ENCODE data around the gene CCDC141.

CCDC141 gene

GRCh38 chr2:178910005-178910404 is 139.9 kb downstream of the CCDC141 start:
- DNase-seq (ENCODE audit: extremely low read depth, low read depth), result no peak
- no peak for TF ChIP-seq CTCF (IDR thresholded peaks at IDR 0.05; ENCODE audit: low read depth, low read length)

- TF ChIP-seq CTCF (IDR thresholded peaks at IDR 0.05; ENCODE audit: low read depth, low read length), result no peak
- DNase-seq (ENCODE audit: extremely low read depth, low read depth), result no peak
Observed at GRCh38 chr2:178909507-178909906, 140.4 kb downstream of the CCDC141 start.

- no peak for TF ChIP-seq CTCF (IDR thresholded peaks at IDR 0.05; ENCODE audit: low read depth, low read length)
- DNase-seq (ENCODE audit: extremely low read depth, low read depth), result no peak
Observed at GRCh38 chr2:178908810-178909209, 141.1 kb downstream of the CCDC141 start.

- no peak for TF ChIP-seq CTCF (IDR thresholded peaks at IDR 0.05; ENCODE audit: low read depth, low read length)
- DNase-seq (ENCODE audit: extremely low read depth, low read depth), result no peak
Observed at GRCh38 chr2:178905261-178905660, 144.7 kb downstream of the CCDC141 start.

GRCh38 chr2:178899656-178900055 is 150.3 kb downstream of the CCDC141 start:
- TF ChIP-seq CTCF (IDR thresholded peaks at IDR 0.05; ENCODE audit: low read depth, low read length), result no peak
- no peak for DNase-seq (ENCODE audit: extremely low read depth, low read depth)

GRCh38 chr2:178895872-178896271 is 154.1 kb downstream of the CCDC141 start:
- no peak for TF ChIP-seq CTCF (IDR thresholded peaks at IDR 0.05; ENCODE audit: low read depth, low read length)
- DNase-seq (ENCODE audit: extremely low read depth, low read depth), result no peak

- no peak for DNase-seq (ENCODE audit: extremely low read depth, low read depth)
- TF ChIP-seq CTCF (IDR thresholded peaks at IDR 0.05; ENCODE audit: low read depth, low read length), result no peak
Observed at GRCh38 chr2:178895171-178895570, 154.8 kb downstream of the CCDC141 start.

All from AG09319 (cell line).